ENCODE results near the gene DUSP22. TPM values are rescaled to one million over a fixed set of nuclear protein-coding genes. Genes with fewer than 3 reads are reported as not detected.

The DUSP22 gene
- total and polyA plus RNA-seq, 5 donors = 51.0 to 74.8 (median 64.2) TPM

- Histone ChIP-seq H3K9me3 (ENCODE audit: control insufficient read depth, low read length) (no peaks in the 10 kb centered on the region), H3K27me3 (ENCODE audit: control insufficient read depth, insufficient read depth) (no peaks in the 10 kb centered on the region), H3K4me1 (ENCODE audit: control insufficient read depth, insufficient read depth, low read length) (peaks cover 7% of the 10 kb centered on the region), H3K27ac (ENCODE audit: low read length) (no peak overlapping the region), H3K4me3 (ENCODE audit: low read length) (no peak overlapping the region)
- DNase-seq = peak in 1 of 3 donors; percentile 36
- WGBS = 74% methylated on average over 8 of the region's 8 CpGs
- intact Hi-C loops (cut with DNase I) = no loop called here
- ATAC-seq = no peak
Observed at GRCh38 chr6:344816-345340, 52.6 kb downstream of the DUSP22 start.

GRCh38 chr6:345747-346385, 53.6 kb downstream of the DUSP22 start:
- 85% methylated on average over 17 of the region's 17 CpGs for WGBS
- intact Hi-C loops (cut with DNase I) = no loop called here
- no peaks in the 10 kb centered on the region for H3K9me3 ChIP-seq (ENCODE audit: control insufficient read depth, low read length)
- H3K4me1 ChIP-seq (ENCODE audit: control insufficient read depth, insufficient read depth, low read length) = peaks cover 7% of the 10 kb centered on the region
- H3K4me3 ChIP-seq (ENCODE audit: low read length) = no peak overlapping the region
- H3K27me3 ChIP-seq (ENCODE audit: control insufficient read depth, insufficient read depth) = no peaks in the 10 kb centered on the region
- DNase-seq = peak in 1 of 3 donors; percentile 32
- no peak overlapping the region for H3K27ac ChIP-seq (ENCODE audit: low read length)
- no peak for ATAC-seq

DNA sequence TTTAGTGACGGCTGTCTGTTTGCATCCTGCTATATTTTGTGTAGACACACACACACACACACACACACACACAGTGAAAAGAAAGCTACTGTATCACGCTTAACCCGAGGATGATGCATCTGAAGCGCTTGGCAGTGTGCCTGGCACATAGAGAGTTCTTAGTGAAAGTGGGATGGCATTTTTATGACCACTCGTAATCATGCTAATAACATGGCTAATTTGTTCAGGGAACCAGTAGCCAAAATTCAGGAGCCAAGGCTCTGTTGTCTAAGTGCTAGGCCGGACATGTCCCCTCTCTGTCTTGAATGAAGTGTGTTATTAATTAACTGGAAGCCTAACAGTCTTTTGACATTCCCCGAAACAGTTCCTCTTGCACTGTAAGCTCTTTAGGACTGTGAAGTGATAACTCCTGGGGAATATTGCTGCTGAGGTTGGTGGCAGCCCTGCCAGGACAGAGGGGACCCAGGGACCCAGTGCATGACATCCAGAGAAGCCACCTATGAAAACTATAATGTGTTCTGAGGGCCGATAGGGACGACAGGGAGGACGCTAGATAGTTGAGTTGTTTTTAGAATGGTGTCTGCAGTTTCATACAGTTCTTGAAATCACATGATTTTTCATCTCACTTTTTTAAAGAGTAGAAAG, 54.2 kb downstream of the DUSP22 start:
- Histone ChIP-seq H3K4me3 (ENCODE audit: low read length) (no peak overlapping the region), H3K27me3 (ENCODE audit: control insufficient read depth, insufficient read depth) (no peaks in the 10 kb centered on the region), H3K9me3 (ENCODE audit: control insufficient read depth, low read length) (no peaks in the 10 kb centered on the region), H3K27ac (ENCODE audit: low read length) (no peak overlapping the region), H3K4me1 (ENCODE audit: control insufficient read depth, insufficient read depth, low read length) (peaks cover 7% of the 10 kb centered on the region)
- DNase-seq (peak in 1 of 3 donors; percentile 71), ATAC-seq (no peak)
- intact Hi-C loops (cut with DNase I) = no loop called here
- 72% methylated on average over 10 of the region's 10 CpGs for WGBS

- 86% methylated on average over 4 of the region's 4 CpGs for WGBS
- intact Hi-C loops (cut with DNase I) = no loop called here
- peak in 1 of 3 donors; percentile 4 for DNase-seq
Observed at GRCh38 chr6:347232-347631, 54.9 kb downstream of the DUSP22 start.

DNA sequence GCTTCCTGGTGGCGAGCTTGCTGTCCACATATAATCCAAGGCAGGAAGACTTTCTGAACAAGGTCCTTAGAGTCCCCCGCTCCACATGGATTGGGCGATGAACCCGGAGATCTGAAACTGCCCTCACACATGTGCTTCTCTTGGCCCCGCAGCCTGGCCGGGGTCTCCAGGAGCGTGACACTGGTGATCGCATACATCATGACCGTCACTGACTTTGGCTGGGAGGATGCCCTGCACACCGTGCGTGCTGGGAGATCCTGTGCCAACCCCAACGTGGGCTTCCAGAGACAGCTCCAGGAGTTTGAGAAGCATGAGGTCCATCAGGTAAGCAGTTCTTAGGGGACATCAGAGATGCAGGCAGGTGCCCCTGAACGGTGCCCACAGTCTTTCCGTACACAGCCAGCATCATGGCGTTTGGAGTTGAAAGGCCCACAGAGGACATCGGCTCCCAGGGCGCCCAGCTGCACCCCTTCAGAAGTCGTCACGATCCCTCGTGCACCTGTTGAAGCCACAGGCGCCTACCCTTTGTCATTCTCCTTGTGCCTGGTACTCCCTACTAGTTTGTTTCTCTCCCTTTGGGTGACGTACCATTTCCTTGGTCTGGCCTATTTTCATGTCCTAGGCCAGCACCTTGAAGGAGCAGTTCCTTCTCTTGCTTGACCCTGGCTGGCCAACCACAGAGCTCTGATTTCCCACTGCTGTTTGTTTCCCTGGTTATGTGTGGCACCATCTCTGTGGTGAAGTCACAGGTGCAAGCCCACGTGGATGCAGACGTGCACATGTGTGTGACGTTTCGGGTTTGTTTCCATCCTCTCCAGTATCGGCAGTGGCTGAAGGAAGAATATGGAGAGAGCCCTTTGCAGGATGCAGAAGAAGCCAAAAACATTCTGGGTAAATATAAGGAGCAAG, 55.9 kb downstream of the DUSP22 start:
- WGBS = 92% methylated on average over 27 of the region's 27 CpGs
- intact Hi-C loops (cut with DNase I) = no loop called here
- DNase-seq (peak in 1 of 3 donors; percentile 47), ATAC-seq (no peak)
- H3K27ac ChIP-seq (ENCODE audit: low read length) = no peak overlapping the region
- H3K4me3 ChIP-seq (ENCODE audit: low read length) = no peak overlapping the region
- H3K9me3 ChIP-seq (ENCODE audit: control insufficient read depth, low read length) = no peaks in the 10 kb centered on the region
- no peaks in the 10 kb centered on the region for H3K4me1 ChIP-seq (ENCODE audit: control insufficient read depth, insufficient read depth, low read length)
- H3K27me3 ChIP-seq (ENCODE audit: control insufficient read depth, insufficient read depth) = no peaks in the 10 kb centered on the region

More at GRCh38 chr6:347232-347631, 54.9 kb downstream of the DUSP22 start:
- no peak for ATAC-seq
- Histone ChIP-seq H3K9me3 (ENCODE audit: control insufficient read depth, low read length) (no peaks in the 10 kb centered on the region), H3K4me1 (ENCODE audit: control insufficient read depth, insufficient read depth, low read length) (peaks cover 6% of the 10 kb centered on the region), H3K27me3 (ENCODE audit: control insufficient read depth, insufficient read depth) (no peaks in the 10 kb centered on the region), H3K4me3 (ENCODE audit: low read length) (no peak overlapping the region), H3K27ac (ENCODE audit: low read length) (no peak overlapping the region)

DNA sequence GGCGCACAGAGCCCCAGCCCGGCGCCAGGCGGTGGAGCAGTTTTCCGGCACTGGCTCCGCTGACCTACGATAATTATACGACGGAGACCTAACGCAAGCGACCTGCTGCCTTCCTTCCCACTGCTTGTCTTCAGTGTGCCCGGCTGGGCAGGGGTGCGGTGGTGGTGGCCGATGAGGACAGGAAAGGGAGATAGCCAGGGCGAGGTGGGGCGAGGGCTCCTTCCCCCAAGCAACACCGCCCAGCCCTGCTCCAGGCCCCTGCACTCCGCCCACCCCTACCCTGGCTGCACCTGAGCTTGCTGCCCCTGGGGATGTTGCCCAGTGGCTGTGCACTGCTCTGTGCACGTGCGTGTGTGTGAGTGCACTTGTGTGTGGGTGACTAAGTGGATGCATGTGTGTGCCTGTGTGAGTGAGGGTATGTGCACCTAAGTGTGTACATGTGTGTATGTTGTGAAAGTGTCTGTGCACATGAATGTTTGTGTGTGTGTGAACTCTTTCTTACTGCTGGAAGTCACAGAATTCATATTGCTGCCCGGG, 56.6 kb downstream of the DUSP22 start:
- H3K4me1 ChIP-seq (ENCODE audit: control insufficient read depth, insufficient read depth, low read length) = no peaks in the 10 kb centered on the region
- H3K9me3 ChIP-seq (ENCODE audit: control insufficient read depth, low read length) = no peaks in the 10 kb centered on the region
- H3K4me3 ChIP-seq (ENCODE audit: low read length) = no peak overlapping the region
- H3K27ac ChIP-seq (ENCODE audit: low read length) = no peak overlapping the region
- ATAC-seq (peak; percentile 6 to 19), DNase-seq (peak in 1 of 3 donors; percentile 50)
- WGBS = 87% methylated on average over 21 of the region's 21 CpGs
- intact Hi-C loops (cut with DNase I) = no loop called here
- no peaks in the 10 kb centered on the region for H3K27me3 ChIP-seq (ENCODE audit: control insufficient read depth, insufficient read depth)

DNA sequence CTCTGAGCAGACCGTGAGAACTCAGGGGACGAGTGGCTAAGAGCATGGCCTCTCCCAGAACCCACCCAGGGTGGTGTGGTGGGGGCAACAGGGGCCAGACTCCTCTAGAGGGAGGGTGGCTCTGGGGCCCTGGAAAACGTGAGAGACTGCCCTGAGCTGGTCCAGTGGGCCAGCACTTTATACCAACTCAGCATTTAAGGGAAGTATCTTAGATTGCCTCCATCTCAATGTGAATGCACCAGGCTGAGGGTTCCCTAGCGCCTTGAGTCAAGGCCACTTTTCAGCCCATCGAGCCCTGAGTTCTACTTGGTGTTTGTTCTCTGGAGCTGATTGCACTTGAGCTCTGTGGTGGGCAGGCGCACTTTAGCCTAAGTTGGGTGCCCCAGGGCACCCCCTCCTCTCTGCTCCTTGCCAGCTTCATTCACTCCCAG, 57.2 kb downstream of the DUSP22 start:
- Histone ChIP-seq H3K4me3 (ENCODE audit: low read length) (no peak overlapping the region), H3K9me3 (ENCODE audit: control insufficient read depth, low read length) (no peaks in the 10 kb centered on the region), H3K4me1 (ENCODE audit: control insufficient read depth, insufficient read depth, low read length) (no peaks in the 10 kb centered on the region), H3K27ac (ENCODE audit: low read length) (no peak overlapping the region), H3K27me3 (ENCODE audit: control insufficient read depth, insufficient read depth) (no peaks in the 10 kb centered on the region)
- ATAC-seq = peak in 1 of 2 donors; percentile 6
- intact Hi-C loops (cut with DNase I) = no loop called here
- peak in 1 of 3 donors; percentile 14 for DNase-seq
- 73% methylated on average over 6 of the region's 6 CpGs for WGBS

GRCh38 chr6:350371-350770, 58.1 kb downstream of the DUSP22 start:
- intact Hi-C loops (cut with DNase I) = no loop called here
- DNase-seq (peak in 1 of 3 donors; percentile 5), ATAC-seq (no peak)
- no peak overlapping the region for H3K27ac ChIP-seq (ENCODE audit: low read length)
- no peaks in the 10 kb centered on the region for H3K27me3 ChIP-seq (ENCODE audit: control insufficient read depth, insufficient read depth)
- no peaks in the 10 kb centered on the region for H3K4me1 ChIP-seq (ENCODE audit: control insufficient read depth, insufficient read depth, low read length)
- H3K4me3 ChIP-seq (ENCODE audit: low read length) = no peak overlapping the region
- H3K9me3 ChIP-seq (ENCODE audit: control insufficient read depth, low read length) = no peaks in the 10 kb centered on the region
- WGBS = 89% methylated on average over 9 of the region's 9 CpGs

GRCh38 chr6:351011-351866, 59.0 kb downstream of the DUSP22 start:
- no peaks in the 10 kb centered on the region for H3K27me3 ChIP-seq (ENCODE audit: control insufficient read depth, insufficient read depth)
- no peaks in the 10 kb centered on the region for H3K9me3 ChIP-seq (ENCODE audit: control insufficient read depth, low read length)
- H3K27ac ChIP-seq (ENCODE audit: low read length) = no peak overlapping the region
- intact Hi-C loops (cut with DNase I) = no loop called here
- no peaks in the 10 kb centered on the region for H3K4me1 ChIP-seq (ENCODE audit: control insufficient read depth, insufficient read depth, low read length)
- peak in 1 of 3 donors; percentile 55 for DNase-seq
- WGBS = 87% methylated on average over 31 of the region's 31 CpGs
- no peak for ATAC-seq
- H3K4me3 ChIP-seq (ENCODE audit: low read length) = no peak overlapping the region

- 71% methylated on average over 4 of the region's 4 CpGs for WGBS
- H3K27ac ChIP-seq (ENCODE audit: low read length) = no peak overlapping the region
- no peaks in the 10 kb centered on the region for H3K27me3 ChIP-seq (ENCODE audit: control insufficient read depth, insufficient read depth)
- H3K4me3 ChIP-seq (ENCODE audit: low read length) = no peak overlapping the region
- no peaks in the 10 kb centered on the region for H3K9me3 ChIP-seq (ENCODE audit: control insufficient read depth, low read length)
- no peak for DNase-seq
- no peaks in the 10 kb centered on the region for H3K4me1 ChIP-seq (ENCODE audit: control insufficient read depth, insufficient read depth, low read length)
- intact Hi-C loops (cut with DNase I) = no loop called here
- ATAC-seq = no peak
Observed at GRCh38 chr6:351867-352289, 59.6 kb downstream of the DUSP22 start.

Data from right cardiac atrium (tissue), 5 donors.